ENCODE data around the gene THYN1.
"Not testable (repeated sequence)": the region's sequence is repeated elsewhere in the genome, so short reads cannot be mapped to it uniquely, and the experiment has no call there.

The THYN1 gene

GRCh38 chr11:134253188-134253993, at the start of gene THYN1, which contains the start of gene ACAD8:
Gene THYN1, minus strand, starts transcription at chr11:134253352. Its CDS starts 470 bp downstream, at chr11:134252882.
Gene ACAD8, plus strand, starts transcription at chr11:134253568. Its CDS starts 33 bp downstream, at chr11:134253601.
- DNase-seq = peak; percentile 98

GRCh38 chr11:134294664-134295063, 41.5 kb upstream of the THYN1 start:
- DNase-seq = no peak

- DNase-seq = no peak
Measured at GRCh38 chr11:134293119-134294113, 40.3 kb upstream of the THYN1 start.

- DNase-seq = no peak
Measured at GRCh38 chr11:134292661-134293060, 39.5 kb upstream of the THYN1 start.

GRCh38 chr11:134291196-134291595, 38.0 kb upstream of the THYN1 start:
- DNase-seq = no peak

GRCh38 chr11:134290646-134291045, 37.5 kb upstream of the THYN1 start:
- DNase-seq = no peak

- DNase-seq = peak; percentile 67
Measured at GRCh38 chr11:134289789-134290188, 36.6 kb upstream of the THYN1 start.

- no peak for DNase-seq
Measured at GRCh38 chr11:134289167-134289566, 36.0 kb upstream of the THYN1 start.

GRCh38 chr11:134288486-134288885, 35.3 kb upstream of the THYN1 start:
- no peak for DNase-seq

- no peak for DNase-seq
Measured at GRCh38 chr11:134287561-134287960, 34.4 kb upstream of the THYN1 start.

- not testable (repeated sequence) for DNase-seq
Measured at GRCh38 chr11:134284349-134284748, 31.2 kb upstream of the THYN1 start.

- no peak for DNase-seq
Measured at GRCh38 chr11:134283461-134284230, 30.5 kb upstream of the THYN1 start.

GRCh38 chr11:134282121-134283045, 29.2 kb upstream of the THYN1 start:
- DNase-seq = no peak

- DNase-seq = not testable (repeated sequence)
Measured at GRCh38 chr11:134281635-134282034, 28.5 kb upstream of the THYN1 start.

GRCh38 chr11:134278356-134278755, 25.2 kb upstream of the THYN1 start:
- no peak for DNase-seq

GRCh38 chr11:134277183-134278001, 24.2 kb upstream of the THYN1 start:
- peak; percentile 45 for DNase-seq

GRCh38 chr11:134276396-134277182, 23.4 kb upstream of the THYN1 start:
- DNase-seq = peak; percentile 80

GRCh38 chr11:134275534-134276395, 22.6 kb upstream of the THYN1 start, which contains the start of gene GLB1L3:
Gene GLB1L3, plus strand, starts transcription at chr11:134276379. Its CDS starts 362 bp downstream, at chr11:134276741.
- peak; percentile 88 for DNase-seq

GRCh38 chr11:134275188-134275533, 22.0 kb upstream of the THYN1 start:
- DNase-seq = no peak
